Hair follicle dermal papilla cell (primary cell): ENCODE measurements around the gene UCHL5. TPM values are rescaled to one million over a fixed set of nuclear protein-coding genes. Genes with fewer than 3 reads are reported as not detected.

Source experiments
- small RNA-seq: library from RNA; depleted of rRNA; stranded (forward); fragments of <200 nt; gene quantifications from one replicate; pipeline ENCODE3, GENCODE V24; 2012
- total RNA-seq: library from RNA; depleted of rRNA; stranded (reverse); fragments of >200 nt; gene quantifications from 2 replicates; pipeline ENCODE4 v1.2.3, GENCODE V29; 2012

Gene UCHL5
- total RNA-seq: 20.8 and 27.4 TPM in 2 replicates

DNA sequence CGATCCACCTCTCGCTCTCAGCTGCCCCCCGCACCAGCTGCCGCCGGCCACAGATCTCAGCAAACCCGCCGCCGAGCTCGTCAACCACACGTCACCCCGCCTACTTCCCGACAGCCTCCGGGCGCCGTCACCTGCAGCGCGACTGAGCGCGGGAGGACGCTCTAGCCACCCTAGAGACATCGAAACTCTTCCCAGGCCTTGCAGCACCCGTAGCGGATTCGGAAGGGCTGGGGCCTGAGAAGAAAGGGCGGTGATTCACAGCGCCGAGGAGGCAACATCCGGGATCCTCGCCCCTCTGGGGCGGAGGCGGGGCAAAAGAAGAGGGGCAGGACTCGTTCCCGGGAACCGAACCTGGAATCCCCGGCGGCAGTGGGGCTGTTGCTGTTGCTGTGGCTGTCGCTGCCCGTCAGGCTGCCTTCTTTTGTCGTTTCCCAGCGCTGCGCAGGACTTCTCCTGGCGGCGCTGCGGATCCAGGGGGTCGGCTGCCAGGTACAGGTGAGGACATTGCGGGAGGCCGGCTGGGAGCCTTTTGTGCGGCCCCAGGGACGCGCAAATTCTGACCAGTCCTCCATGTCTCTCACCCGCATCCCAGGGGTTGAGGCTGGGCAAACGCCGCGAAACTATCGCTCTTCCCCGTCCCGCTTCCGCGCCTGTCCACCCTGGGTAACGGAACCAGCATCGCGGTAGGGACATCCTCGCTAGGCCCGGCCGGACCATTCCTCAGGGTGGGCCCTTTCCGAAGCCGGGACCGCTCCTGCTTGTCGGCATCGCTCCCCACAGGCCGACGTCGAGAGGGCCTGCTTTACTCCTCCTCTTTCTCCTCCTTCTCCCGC is at the start of gene UCHL5, which contains the start of gene RO60:
TSS of gene UCHL5 (minus strand) at position 79 of the 833 bp plus-strand sequence. CDS start 100 bp downstream, outside the sequence.
TSS of gene RO60 (plus strand) at position 331 of the 833 bp plus-strand sequence. CDS start 9,443 bp downstream, outside the sequence.

DNA sequence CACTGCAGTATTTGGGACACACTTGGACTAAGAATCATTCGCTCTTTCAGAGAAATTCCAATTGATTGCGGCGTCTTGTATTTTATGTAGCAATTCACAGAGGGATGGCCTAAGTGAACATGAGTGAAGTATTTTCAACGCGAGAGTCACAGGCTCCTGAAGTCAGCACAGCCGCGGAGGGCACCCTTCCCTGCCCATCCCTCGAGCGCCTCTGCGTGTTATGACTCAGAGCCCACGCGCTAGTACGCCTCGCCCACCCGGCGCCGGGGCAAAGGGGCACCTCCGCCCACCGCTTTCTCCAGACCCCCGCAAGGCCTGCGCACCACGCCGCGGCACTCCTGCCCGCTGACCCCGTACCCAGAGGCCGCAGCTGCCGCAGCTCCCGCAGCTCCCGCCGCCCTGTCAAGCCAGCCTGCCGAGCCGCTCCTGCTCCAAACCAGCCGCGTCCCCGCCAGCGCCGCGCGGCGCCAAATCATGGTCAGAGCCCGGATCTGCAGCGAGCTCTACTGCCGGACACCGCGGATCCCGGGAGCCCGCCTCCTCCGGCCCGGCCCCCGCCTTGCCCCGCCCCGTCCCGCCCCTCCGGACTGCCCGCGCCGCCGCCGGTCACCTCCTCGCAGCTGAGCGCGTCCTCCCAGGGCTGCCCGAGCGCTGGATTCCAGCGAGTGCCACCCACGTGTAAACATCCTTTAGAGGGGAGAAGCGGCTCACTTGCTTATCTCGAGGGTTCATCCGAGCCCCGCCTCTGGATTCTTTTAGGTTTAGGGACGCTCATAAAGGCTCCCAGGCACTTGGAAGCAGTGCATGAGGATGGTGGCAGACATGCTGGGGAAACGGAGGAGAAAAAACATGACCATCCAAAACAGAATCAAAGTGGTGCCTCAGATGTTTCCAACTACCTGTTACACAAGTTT is 46.0 kb upstream of the UCHL5 start, which contains the start of gene GLRX2:
TSS of gene GLRX2 (minus strand) at position 508 of the 914 bp plus-strand sequence. CDS start at position 476, 32 bp downstream.

Small RNAs within 50 kb of the gene (small RNA-seq; reads per million reads assigned to genes)
- gene SCARNA18B: 0.44 reads per million

Other genes with a start within 250 kb of the UCHL5 start
- 100 and 119 TPM in 2 replicates for gene RO60, start 252 bp upstream of the UCHL5 start, total RNA-seq
- 5.8 and 6.0 TPM in 2 replicates for gene GLRX2, start 46.1 kb upstream of the UCHL5 start, total RNA-seq
- 32.5 and 37.2 TPM in 2 replicates for gene CDC73, start 62.7 kb upstream of the UCHL5 start, total RNA-seq
- 8.3 and 14.3 TPM in 2 replicates for gene B3GALT2, start 127.3 kb upstream of the UCHL5 start, total RNA-seq